T-helper 22 cell (primary cell): Measurements from ENCODE around the gene LSM7.
"Not testable (repeated sequence)": the region's sequence is repeated elsewhere in the genome, so short reads cannot be mapped to it uniquely, and the experiment has no call there.

Experiments
- DNase-seq: peaks from one replicate; pipeline ENCODE4 v3.0.0-alpha.2; 2020; ENCODE audit warnings: low read depth

Gene LSM7

GRCh38 chr19:2355168-2356035, 27.0 kb upstream of the LSM7 start:
- no peak for DNase-seq

DNA sequence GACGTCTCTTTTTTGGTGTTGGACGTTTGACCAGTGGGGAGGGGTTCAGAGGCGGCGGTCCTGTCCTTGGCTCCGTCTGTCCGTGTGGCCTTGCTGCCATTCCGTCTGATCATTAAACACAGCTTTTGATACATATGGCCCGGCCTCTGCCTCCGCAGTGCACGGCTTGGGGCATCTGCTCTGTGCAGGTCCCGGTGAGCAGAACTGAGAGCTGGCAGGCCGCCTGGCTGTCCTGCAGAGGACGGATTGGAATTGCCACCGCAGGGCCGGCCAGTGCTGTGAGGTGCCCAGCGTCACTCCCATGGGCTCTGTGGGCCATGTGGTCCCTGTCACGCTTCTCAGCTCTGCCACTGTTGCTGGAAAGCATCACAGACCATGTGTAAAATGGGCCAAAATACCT, 26.3 kb upstream of the LSM7 start:
- no peak for DNase-seq

DNA sequence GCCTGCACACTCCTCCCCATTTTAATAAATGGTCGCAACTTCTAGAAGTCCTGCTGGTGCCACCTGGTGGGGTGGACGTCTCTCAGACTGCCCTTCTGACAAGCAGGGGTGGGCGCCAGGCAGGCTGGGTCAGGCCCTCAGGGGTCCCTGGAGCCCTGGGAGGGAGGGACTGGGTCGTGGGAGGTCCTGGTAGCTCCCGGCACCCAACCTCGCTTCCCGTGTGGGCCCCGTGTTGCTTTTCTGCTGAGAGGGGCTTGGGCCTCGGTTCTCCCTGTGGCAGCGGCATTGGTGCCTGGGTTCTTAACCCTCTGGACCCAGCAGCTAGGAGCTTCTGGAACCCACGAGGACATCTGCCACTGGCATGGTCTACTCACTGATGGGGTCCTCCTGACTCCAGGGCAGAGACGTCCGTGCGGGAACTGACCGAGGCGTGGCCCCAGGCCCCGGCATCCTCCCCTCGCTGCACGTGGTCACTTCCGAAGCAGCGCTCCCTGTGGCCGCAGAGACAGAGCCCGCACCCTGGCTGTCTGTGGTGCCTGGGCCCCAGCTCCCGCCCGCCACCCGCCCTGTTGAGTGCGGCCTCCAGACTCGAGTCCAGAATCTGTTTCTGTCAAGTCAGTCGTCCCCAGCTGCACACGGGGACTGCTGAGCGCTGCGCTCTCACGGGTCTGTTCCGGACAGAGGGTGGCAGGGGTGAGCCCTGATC, 25.7 kb upstream of the LSM7 start:
- no peak for DNase-seq

GRCh38 chr19:2353159-2353886, 24.9 kb upstream of the LSM7 start:
- no peak for DNase-seq

DNA sequence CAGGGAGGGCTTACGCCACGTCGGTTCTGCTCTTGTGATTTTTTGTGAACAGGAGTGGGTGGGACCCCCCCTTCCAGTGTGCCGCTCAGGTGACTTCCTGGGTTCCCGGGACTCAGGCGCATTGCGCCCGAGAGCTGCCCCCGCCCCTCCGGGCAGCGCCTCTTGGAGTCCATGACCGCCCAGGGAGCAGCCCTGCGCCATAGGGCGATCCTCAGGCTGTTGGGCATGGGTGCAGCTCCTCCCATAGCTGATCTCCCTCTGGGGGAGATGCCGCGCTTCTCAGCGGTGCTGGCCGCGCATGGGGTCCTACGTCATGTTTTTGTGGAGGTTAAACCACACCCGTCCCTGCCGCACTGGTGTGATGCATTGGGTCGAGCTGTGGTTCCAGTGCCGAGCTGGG, 23.7 kb upstream of the LSM7 start:
- DNase-seq, result no peak

DNA sequence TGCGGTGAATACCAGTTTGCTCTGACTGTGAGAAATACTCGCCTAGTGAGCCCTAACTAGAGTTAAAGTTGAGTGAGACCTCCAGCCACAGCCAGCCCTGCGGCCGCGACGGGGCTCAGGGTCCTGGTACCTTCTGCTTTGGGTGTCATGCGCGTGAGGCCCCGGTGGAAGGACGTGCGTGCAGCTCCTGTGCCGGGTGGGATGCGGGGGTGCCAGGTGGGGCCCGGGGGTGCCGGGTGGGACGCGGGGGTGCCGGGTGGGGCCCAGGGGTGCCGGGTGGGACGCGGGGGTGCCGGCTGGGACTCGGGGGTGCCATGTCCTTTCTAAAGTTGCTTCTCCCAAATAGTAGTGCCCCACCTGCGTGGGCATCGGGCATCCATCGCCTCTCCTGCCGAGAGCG, 23.2 kb upstream of the LSM7 start:
- no peak for DNase-seq

GRCh38 chr19:2350656-2351055, 22.3 kb upstream of the LSM7 start:
- no peak for DNase-seq

DNA sequence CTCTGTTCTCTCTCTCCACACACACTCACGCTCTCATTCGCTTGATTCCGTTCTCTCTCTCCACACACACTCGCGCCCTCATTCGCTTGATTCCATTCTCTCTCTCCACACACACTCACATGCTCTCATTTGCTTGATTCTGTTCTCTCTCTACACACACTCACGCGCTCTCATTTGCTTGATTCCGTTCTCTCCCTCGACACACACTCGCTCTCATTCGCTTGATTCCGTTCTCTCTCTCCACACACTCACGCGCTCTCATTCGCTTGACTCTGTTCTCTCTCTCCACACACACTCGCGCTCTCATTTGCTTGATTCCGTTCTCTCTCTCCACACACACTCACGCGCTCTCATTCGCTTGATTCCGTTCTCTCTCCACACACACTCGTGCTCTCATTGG, 21.4 kb upstream of the LSM7 start:
- DNase-seq, result not testable (repeated sequence)

GRCh38 chr19:2345794-2346663, 17.6 kb upstream of the LSM7 start:
- no peak for DNase-seq

DNA sequence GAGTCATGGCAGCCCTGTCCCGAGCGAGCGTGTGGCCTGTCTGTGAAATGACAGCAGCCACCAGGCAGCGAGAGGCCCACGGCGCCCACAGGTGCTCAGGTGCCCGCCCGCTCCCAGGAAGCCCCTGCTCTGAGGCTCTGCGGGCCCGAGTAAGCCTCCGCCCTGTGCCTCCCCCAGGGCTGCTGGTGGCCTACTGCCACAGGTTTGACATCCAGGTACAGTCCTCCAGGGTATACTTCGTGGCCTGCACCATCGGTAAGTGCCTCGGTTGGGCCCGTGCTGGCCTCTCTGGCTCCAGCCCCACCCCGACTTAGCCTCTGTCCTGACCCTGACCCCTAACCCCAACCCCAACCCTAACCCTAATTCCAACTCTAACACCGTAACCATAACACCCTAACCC, 16.7 kb upstream of the LSM7 start:
- DNase-seq, result no peak

GRCh38 chr19:2344381-2344870, 16.0 kb upstream of the LSM7 start:
- DNase-seq, result no peak

DNA sequence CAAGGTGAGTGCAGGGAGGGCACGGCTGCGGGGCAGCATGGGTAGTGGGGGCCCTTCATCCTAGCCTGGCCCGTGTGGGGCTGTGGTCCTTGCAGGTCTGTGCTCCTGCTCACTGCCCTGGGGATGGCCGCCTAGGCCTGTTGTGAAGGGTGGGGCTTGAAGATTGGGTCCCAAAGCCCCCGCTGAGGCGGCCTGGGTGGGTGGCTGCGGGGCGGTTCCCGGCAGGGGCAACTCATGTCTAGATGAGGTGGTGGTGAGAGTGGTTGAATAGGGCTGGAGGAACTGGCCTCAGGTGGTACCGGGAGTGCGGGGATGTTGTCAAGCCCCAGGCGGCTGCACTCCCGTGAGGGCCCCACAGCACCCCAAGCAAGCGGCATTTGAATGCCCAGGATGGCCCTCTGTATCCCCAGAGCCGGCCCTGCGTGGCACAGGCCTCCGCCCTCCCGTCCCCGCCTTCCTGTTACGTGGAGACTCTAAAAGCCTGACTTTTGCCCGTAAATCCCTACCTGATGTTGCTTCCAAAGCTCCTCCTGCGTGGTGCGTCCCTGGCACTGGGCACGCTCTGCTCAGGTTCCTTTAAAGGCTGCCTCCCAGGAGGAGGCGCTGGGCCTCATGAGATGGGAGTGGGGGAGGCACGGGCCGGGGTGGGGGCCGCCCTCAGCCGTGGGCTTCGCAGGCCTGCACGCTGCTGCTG, 15.1 kb upstream of the LSM7 start:
- no peak for DNase-seq

DNA sequence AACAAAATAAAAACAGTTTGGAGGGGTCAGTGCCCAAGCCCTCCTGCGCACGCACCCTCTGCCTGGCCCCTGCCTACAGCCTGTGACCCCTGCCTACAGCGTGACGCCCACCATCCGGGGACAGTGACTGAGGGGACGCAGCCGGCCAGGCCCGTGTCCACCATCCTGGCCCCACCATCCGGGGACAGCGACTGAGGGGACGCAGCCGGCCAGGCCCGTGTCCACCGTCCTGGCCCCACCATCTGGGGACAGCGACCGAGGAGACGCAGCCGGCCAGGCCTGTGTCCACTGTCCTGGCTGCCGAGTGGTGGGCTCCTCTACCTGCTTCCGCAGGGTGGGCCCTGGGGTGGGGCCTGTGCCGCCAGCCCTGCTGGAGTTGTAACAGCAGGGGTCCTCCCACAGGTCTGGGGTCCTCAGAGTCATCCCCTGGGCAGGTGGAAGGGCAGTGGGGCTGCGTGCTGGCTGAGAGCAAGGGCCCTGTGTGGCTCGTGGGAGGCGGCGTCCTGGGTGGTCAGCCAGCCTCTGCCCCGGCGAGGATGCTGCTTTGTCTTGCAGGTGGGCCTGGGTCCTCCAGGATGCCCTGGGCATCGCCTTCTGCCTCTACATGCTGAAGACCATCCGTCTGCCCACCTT, 14.4 kb upstream of the LSM7 start:
- DNase-seq, result no peak

DNA sequence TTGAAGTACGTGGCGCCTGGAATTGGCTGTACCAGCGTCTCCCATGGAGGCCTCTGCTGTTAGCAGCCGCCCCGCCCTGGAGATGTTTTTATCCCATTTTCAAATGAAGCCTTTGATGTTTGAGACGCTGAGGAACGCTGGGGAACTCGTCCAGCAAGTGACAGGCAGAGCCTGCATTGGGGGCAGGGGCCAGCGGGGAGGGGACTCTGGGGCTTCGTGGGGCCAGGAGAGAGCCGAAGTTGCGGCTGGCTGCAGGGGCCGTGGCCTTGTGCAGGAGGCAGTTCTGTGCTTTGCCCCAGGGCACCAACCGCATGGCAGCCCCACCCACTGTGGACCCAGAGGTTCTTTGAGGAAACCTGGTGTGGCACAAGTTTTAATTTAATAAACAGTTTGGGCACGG, 13.6 kb upstream of the LSM7 start:
- no peak for DNase-seq

DNA sequence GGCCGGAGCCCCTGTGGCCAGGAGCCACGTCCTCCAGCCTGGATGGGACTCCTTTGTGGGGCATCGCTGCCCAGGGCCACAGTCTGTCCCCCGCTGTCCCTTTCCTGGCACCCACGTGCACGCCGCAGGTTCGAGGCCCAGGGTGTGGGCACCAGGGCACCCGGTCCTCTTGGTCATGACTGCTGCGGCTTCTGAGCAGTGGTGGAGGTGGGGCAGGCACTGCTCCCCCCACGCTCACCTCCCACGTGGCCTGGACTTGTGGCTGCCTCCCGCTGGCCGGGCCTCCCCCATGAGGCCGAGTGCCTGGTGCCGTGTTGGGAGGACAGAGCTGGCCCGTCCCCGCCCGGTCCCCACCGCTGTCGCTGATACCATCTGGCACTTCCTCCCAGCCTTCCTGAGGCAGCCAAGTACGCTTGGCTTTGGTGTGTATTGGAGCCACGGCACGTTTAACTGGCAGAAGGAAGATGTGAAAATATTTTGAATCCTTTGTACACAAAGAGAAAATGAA, 12.9 kb upstream of the LSM7 start:
- no peak for DNase-seq

GRCh38 chr19:2340496-2341243, 12.3 kb upstream of the LSM7 start:
- no peak for DNase-seq

DNA sequence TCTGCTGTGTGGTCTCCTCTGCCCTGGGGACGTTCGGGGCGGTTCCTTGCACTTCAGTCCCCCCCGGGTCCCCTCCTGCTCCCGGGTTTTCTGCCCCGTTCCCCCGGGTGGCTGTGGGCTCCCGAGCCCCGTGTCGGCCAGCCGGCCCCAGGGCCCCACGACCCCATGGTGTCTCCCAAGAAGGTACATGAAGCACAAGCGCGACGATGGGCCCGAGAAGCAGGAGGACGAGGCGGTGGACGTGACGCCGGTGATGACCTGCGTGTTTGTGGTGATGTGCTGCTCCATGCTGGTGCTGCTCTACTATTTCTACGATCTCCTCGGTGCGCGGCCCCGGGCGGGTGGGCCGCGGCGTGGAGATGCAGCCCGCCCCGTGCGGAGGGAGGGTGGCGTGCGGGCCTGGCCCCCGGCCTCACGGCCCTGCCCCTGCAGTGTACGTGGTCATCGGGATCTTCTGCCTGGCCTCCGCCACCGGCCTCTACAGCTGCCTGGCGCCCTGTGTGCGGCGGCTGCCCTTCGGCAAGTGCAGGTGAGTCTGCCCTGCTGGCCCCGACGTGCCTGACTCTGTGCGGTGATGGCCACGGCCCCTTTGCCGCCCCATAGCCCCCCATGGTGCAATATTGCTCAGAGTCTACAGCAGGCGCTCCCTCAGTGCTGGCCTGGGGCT, 11.4 kb upstream of the LSM7 start:
- no peak for DNase-seq

- DNase-seq, result no peak
Measured at GRCh38 chr19:2338751-2339643, 10.6 kb upstream of the LSM7 start.
